Mesodermal cell (in vitro differentiated cells): ENCODE measurements around the gene DPH2.

Experiments
- H3K27ac ChIP-seq: 2 replicates; pipeline ENCODE4 v1.7.0; 2013; ENCODE audit warnings: mild to moderate bottlenecking, low read depth, low read length, moderate library complexity; ENCODE audit not compliant: severe bottlenecking
- H3K36me3 ChIP-seq: 2 replicates; pipeline ENCODE4 v1.7.1; 2013; ENCODE audit warnings: mild to moderate bottlenecking, low read length, moderate library complexity; ENCODE audit not compliant: control insufficient read depth, insufficient read depth
- H3K4me1 ChIP-seq: one replicate; pipeline ENCODE4 v1.7.1; 2013; ENCODE audit warnings: mild to moderate bottlenecking, low read length; ENCODE audit not compliant: insufficient read depth, control insufficient read depth, poor library complexity, severe bottlenecking
- H3K4me3 ChIP-seq: 2 replicates; pipeline ENCODE4 v1.7.0; 2013; ENCODE audit warnings: low read length, control low read depth, mild to moderate bottlenecking; ENCODE audit not compliant: insufficient read depth, poor library complexity, severe bottlenecking; ENCODE audit errors: extremely low read depth
- H3K9me3 ChIP-seq: 2 replicates; pipeline ENCODE4 v1.7.1; 2013; ENCODE audit warnings: mild to moderate bottlenecking, low read length, moderate library complexity; ENCODE audit not compliant: control insufficient read depth
- WGBS, 2 experiments: methylation state at CpG; one replicate each; pipeline ENCODE4 v1.1.5; 2013; ENCODE audit warnings: missing lambda C conversion rate in 2 of 2; ENCODE audit not compliant: insufficient coverage in 2 of 2; 5-methylcytosine and 5-hydroxymethylcytosine counted together

Gene DPH2

DNA sequence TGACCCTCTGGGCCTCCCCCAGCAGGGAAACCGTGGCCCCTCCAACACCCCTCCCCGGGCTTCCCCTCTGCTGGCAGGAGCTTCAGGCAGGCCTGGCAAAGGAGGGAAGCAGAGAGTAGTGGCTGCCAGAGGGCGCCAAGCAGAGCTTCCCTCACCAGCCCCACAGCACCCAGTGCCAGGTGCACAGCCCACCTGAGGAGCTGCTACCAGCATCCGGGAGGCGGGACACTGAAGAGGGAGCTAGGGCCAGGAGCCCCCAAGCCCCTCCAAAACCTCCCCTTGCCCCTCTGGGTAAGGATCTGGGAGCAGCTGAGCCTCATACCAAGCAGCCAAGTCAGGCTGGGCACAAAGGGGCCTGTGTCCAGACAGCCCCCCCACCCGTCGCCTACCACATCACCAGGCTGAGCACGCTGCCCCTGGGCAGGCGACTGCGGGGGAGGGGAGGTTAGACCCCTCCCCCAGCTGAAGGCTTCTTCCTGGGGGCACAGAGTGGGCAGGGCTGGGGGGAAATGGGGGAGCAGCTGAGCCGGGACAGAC lies 41.2 kb downstream of the DPH2 start:
- 90 to 95% methylated on average over 4 to 8 of the region's 11 CpGs for WGBS, 2 experiments
- no peaks in the 10 kb centered on the region for H3K36me3 ChIP-seq

DNA sequence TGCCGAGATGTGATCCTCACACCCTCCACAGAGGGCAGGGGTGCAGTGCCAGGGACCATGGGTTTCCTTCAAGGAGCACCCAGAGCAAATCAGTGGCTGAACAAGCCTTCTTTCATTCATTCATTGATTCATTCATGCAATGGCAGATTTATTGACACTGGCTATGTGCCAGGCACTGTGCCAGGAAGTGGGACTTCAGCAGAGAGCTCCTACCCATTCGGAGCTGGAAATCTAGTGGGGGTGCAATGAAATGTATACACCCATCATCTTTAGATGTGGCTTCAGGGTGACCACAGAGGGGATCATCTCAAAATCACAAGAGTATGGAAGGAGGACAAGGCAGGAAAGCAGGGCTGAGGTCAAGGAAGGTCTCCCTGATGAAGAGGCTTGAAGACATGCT lies 42.6 kb downstream of the DPH2 start:
- no peaks in the 10 kb centered on the region for H3K9me3 ChIP-seq
- H3K36me3 ChIP-seq = no peaks in the 10 kb centered on the region
- no peak overlapping the region for H3K4me3 ChIP-seq
- no peak overlapping the region for H3K27ac ChIP-seq
- H3K4me1 ChIP-seq = no peaks in the 10 kb centered on the region
- WGBS, 2 experiments = 100% methylated on average over 1 of the region's 2 CpGs

More for the DNA sequence above, 41.2 kb downstream of the DPH2 start:
- H3K4me1 ChIP-seq = no peaks in the 10 kb centered on the region
- H3K4me3 ChIP-seq = no peak overlapping the region
- no peaks in the 10 kb centered on the region for H3K9me3 ChIP-seq
- no peak overlapping the region for H3K27ac ChIP-seq

DNA sequence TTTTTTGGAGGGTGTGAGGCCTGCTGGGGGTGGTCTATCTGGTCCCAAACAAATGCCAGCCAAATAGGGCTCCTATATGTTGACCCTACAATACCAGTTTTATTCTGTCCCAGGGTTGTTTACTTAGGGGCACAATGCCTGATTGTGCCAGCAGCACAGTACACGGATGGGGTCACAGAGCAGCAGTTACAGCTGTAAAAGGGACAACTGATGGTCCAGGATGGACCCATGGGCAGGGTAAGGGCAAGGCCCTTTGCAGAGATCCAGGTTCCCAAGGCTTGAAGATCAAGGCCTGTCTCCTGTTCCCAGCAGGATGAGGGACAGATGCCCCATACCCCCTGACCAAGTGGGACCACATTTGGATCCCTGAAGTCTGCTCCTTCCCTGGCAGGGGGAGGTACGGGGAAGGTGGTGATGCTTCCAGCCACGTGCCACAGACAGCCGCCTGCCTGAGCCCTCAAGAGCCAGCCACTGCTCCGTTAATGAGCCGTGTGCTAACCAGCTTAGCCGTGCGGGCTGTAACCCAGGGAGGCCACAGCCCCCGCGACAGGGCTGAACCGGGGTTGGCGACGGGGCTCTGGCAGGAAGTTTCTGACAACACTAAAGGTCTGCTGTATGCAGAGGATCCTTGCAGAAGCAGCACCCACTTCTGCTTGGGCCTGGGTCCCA lies 43.3 kb downstream of the DPH2 start:
- WGBS, 2 experiments = 84 to 87% methylated on average over 13 of the region's 13 CpGs
- no peak overlapping the region for H3K27ac ChIP-seq
- no peaks in the 10 kb centered on the region for H3K9me3 ChIP-seq
- no peak overlapping the region for H3K4me3 ChIP-seq
- no peaks in the 10 kb centered on the region for H3K4me1 ChIP-seq
- H3K36me3 ChIP-seq = no peaks in the 10 kb centered on the region

DNA sequence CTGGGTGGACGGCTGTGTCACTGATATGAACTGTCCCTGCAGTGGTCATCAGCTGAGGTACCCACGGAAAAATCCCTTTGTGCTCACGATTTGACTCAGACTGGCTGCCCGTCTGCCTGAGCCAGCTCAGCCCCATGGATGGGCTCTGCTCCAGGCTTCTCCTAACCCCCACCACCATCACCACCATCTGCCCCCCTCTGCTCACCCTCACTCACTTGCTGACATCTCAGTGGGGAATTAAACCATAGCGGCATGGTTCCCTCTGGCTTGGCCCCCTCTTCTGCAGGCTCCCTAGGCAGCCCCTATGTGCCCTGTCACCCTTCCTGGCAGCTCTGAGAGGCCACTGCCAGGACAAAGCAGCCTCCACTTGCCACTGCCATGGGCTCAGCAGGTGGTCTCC lies 44.1 kb downstream of the DPH2 start:
- Histone ChIP-seq H3K9me3 (no peaks in the 10 kb centered on the region), H3K4me1 (no peaks in the 10 kb centered on the region), H3K36me3 (no peaks in the 10 kb centered on the region), H3K4me3 (no peak overlapping the region), H3K27ac (no peak overlapping the region)
- 84 to 86% methylated on average over 4 to 5 of the region's 5 CpGs for WGBS, 2 experiments

DNA sequence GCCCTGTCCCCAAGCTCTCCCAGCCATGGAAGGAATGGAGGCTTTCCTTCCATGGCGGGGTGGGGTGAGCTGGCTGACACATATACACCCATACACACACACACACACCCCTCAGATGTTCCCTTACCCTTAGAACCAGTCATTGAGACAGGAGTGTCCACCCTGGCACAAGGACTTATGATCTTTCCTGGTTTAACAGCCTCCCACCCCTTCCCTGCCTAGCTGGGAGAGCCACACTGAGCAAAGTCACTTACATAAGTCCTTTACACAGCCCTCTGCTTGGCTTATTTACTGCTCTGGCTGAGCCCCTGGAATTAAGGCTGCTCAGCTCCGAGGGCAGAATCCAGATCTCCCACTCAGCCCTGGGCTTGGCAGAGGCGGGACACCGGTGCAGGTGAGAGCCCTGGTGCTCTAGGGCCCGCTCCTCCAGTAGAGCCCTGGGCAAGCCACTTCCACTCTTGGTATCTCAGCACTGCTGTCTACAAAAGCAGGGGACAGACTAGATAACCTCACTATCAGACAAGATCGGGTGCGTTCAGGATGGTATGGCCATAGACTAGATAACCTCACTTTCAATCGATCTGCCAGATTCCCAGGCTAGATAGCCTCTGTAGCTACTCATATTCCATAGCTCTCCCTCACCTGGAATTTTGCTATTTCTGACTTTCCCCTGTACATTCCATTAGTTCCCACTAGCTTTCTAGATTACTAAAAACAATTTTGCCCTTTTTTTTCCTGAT lies 44.7 kb downstream of the DPH2 start:
- Histone ChIP-seq H3K36me3 (no peaks in the 10 kb centered on the region), H3K4me3 (no peak overlapping the region), H3K9me3 (no peaks in the 10 kb centered on the region), H3K27ac (no peak overlapping the region), H3K4me1 (no peaks in the 10 kb centered on the region)
- WGBS, 2 experiments = 87 to 90% methylated on average over 8 of the region's 8 CpGs

DNA sequence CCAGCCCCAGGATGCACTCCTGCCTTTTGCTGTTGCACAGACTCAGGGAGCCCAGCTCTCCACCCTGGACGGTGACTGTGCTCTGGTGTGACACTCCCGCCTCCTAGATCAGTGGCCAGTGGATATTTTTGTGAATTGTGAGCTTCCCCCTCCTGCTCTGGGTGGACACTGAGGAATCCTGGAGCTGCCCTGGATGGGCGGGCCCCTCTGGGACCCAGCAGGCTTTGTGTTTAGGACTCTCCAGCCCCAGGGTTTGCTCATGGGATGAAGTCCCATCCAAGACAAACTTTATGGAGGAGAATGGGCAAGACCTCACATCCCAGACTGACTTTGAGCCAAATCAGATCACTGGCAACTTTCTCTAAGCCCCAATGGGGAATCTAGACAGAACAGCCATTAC lies 45.4 kb downstream of the DPH2 start:
- Histone ChIP-seq H3K4me3 (no peak overlapping the region), H3K27ac (no peak overlapping the region), H3K36me3 (no peaks in the 10 kb centered on the region), H3K4me1 (no peaks in the 10 kb centered on the region), H3K9me3 (no peaks in the 10 kb centered on the region)
- 80 to 83% methylated on average over 2 of the region's 3 CpGs for WGBS, 2 experiments

DNA sequence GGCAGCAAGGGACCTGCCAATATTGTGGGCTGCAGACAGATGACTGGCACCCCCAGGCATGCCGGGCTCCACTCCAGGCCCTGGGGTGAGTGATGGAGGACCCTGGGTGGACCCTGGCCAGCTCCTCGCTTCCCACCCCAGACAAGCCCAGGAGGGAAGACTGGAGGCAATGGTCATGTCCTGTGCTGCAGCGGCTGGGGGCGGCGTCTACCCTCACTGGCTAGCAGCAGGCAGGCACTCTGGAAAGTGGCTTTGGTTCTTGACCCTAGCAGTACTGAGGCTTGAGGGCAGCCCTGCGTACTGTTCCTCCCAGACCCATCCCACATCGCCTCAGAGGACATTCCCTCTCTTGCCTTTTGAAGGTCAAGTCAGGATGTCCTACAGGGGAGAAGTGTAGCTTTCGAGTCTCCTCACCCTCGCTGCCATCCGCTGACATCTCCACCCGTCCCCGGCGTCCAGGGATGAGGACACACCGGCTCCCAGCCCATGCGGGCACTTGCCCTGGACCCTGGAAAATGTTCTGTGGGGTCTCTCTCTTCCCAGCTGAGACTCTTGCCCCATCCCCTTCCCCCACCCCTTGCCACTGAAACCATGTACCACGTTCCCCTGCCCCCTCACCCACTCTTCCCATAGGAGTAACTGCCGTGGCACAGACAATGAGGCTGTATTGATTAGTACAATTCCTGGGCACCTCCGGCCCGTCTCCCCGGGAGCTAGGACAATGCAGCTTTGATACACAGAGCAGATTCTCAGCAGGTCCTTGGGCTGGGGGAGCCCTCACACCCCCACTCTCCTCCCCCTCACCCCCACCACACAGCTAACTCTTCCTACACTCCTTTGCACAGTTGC lies 46.5 kb downstream of the DPH2 start:
- 88 to 90% methylated on average over 14 to 17 of the region's 20 CpGs for WGBS, 2 experiments
- H3K36me3 ChIP-seq = peaks cover under 1% of the 10 kb centered on the region
- H3K4me1 ChIP-seq = no peaks in the 10 kb centered on the region
- H3K27ac ChIP-seq = peak overlapping the region; percentile 23
- no peaks in the 10 kb centered on the region for H3K9me3 ChIP-seq
- no peak overlapping the region for H3K4me3 ChIP-seq

DNA sequence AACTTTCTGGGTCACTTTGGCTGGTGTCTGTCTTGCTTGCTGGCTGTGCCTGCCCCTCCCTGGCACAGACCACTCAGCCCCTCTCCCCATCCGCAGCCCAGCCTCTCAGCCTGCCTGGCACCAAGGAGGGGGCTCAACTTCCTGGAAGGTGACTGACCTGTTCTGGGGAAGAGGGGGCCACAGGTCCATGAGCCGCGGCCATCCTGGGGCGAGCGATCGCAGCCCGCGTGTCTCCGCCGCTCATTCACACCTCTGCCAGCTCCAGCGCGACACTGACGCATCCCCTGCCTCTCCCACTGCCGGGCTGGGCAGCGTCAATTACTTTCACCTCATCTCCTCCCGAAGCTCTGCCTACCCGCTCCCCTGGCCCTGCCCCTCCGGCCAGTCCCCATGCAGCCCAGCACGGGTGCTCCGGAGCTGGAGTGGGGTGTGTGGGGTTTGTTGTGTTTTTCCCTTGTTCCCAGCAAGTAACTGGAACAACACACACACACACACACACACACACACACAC lies 47.1 kb downstream of the DPH2 start:
- Histone ChIP-seq H3K4me1 (no peaks in the 10 kb centered on the region), H3K27ac (peak overlapping the region; percentile 23), H3K9me3 (no peaks in the 10 kb centered on the region), H3K36me3 (peaks cover 7% of the 10 kb centered on the region), H3K4me3 (no peak overlapping the region)
- WGBS, 2 experiments = 88 to 97% methylated on average over 4 to 6 of the region's 20 CpGs

DNA sequence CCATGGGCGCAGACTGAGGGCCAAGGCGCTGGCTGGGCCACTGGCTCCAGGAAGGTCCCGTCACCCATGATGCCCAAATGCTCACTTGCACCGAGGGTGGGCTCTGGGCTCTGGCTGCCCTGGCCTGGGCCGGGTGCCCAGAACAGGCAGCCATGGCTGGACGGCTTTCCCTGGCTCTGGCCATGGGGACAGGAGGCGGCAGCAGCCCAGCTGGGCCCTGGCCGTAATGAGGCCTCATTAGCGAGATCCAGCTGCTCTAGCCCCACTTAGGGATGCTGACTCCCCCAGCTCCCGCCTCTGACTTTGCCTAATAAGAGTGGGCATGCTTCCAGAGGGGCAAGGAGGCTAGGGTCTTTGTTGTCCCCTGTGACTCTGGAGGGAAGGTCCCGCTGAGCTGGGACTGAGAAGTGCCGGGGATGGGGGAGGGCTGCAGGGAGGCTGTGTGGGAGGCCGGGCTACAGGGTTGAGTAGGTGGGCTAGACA lies 49.7 kb downstream of the DPH2 start:
- WGBS, 2 experiments = 90 to 91% methylated on average over 9 to 13 of the region's 13 CpGs
- H3K36me3 ChIP-seq = peaks cover 20% of the 10 kb centered on the region
- H3K4me3 ChIP-seq = no peak overlapping the region
- H3K27ac ChIP-seq = no peak overlapping the region
- no peaks in the 10 kb centered on the region for H3K9me3 ChIP-seq
- H3K4me1 ChIP-seq = no peaks in the 10 kb centered on the region

DNA sequence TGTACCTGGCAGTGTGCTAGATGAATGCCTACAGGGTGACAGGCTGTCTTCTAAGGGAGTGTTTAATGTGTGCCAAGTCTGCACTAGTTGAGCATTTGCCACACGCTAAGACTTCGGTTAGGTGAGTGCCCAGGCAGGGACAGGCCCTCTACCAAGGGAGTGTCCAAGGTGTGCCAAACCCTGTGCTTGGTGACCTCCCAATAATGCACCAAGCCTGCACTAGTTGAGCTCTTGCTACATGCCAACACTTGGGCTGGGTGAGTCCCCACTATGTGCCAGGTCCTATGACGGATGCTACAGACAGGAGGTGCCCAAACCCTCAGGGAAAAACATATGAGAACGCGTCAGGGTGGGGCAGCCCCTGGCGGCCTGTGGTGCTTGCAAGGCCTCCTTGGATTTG lies 50.7 kb downstream of the DPH2 start:
- H3K4me3 ChIP-seq = no peak overlapping the region
- H3K4me1 ChIP-seq = no peaks in the 10 kb centered on the region
- H3K36me3 ChIP-seq = peaks cover 20% of the 10 kb centered on the region
- H3K9me3 ChIP-seq = no peaks in the 10 kb centered on the region
- H3K27ac ChIP-seq = no peak overlapping the region
- 87 to 90% methylated on average over 6 of the region's 6 CpGs for WGBS, 2 experiments
